ENCODE measurements around the gene ESR2.
"Not testable (repeated sequence)": the region's sequence is repeated elsewhere in the genome, so short reads cannot be mapped to it uniquely, and the experiment has no call there.

ESR2 gene

GRCh38 chr14:64126548-64126947 lies 167.6 kb downstream of the ESR2 start:
- DNase-seq (ENCODE audit: low spot score) = no peak

GRCh38 chr14:64125270-64125669 lies 168.9 kb downstream of the ESR2 start:
- DNase-seq (ENCODE audit: low spot score) = no peak

DNA sequence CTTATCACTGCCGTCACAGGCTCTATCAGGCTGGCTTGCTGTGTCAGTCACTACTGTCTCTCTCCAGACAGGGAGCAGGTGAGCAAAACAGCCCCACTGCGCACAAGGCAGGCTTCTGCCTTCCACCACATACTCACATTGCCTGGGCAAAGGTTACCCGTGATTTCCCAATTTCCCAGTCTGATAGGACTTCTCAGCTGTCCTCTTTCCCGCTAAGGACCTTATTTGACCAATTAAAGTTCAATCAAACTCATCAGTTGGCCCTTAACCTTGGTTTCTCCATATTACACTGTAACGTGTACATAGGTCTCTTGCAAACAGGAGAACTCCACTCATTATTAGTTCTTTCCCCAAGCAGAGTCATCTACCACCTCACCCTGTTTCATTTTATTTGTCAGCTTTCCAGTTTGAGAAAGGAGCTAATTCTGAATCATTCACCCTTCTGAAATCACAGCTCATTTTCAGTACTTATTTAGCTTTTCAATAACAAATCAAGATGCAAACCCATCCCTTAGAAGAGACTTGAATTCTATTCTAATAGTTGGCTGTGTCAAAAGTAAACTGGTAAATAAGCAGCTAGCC lies 170.8 kb downstream of the ESR2 start:
- no peak for DNase-seq (ENCODE audit: low spot score)

GRCh38 chr14:64119980-64120379 lies 174.2 kb downstream of the ESR2 start:
- DNase-seq (ENCODE audit: low spot score) = no peak

DNA sequence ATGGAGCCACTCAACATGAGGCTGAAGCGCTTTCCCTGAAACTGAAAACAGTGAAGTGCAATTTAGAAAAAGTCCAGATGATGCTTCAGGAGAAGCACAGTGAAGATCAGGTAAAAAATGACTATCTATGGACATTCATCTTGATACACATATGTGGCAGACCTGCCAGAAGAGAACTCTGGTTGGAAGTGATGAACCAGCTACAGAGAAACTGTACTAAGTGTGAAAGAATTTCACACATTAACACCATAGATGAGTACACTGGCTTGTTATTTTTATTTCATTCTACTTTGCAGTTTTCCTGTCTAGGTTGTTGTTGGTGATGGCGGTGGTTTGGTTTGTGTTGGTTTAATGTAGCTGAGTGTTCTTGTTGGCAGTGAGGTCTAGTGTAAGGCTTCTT lies 174.7 kb downstream of the ESR2 start:
- DNase-seq (ENCODE audit: low spot score) = no peak

DNA sequence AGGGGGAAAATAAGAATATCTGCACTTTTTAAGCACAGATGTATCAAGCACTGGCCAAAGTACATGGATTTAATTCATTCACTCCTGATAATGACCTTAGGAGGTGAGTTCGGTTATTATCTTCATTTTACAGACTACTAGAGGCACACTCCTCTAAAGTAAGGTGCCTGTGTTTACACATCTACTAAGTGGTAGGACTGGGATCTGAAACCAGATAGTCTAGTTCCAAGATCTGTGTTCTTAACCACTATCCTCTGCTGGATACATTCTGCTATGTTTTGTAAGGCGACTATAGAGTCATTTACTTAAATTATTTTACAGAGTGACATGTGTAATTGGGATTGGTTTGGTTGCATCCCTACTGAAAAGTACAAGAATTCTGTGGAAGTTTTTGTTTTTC lies 175.3 kb downstream of the ESR2 start:
- DNase-seq (ENCODE audit: low spot score) = no peak

DNA sequence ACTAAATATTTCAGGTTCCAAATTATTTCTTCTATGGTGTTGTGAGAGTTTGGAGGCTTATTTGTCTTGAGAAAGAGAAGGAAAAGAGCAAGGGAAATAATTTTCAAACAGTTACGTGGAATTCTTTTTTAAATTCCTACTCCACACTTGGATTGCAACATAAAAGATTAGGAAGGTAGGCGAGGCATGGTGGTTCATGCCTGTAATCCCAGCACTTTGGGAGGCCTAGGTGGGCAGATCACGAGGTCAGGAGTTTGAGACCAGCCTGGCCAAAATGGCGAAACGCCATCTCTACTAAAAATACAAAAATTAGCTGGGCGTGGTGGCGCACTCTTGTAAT lies 175.8 kb downstream of the ESR2 start:
- not testable (repeated sequence) for DNase-seq (ENCODE audit: low spot score)

GRCh38 chr14:64117671-64118402 lies 176.3 kb downstream of the ESR2 start:
- no peak for DNase-seq (ENCODE audit: low spot score)

DNA sequence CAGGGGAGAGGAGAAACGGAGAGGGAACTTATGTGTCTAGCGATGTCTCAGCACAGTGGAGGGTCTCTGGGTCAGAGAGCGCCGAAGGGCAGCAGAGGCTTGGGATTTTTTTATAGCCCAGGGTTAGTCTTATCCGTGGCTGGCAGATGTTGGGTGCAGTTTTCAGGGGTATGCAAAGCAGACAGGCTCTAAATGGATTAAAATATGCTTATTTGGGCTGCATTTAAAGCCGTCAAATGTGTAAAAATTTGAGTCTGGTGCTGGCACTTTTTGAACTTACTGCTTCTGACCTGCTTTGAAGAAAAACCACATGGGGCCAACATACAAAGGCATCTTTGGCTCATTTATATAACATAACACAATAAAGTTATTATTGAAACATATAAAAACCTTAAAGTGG lies 178.8 kb downstream of the ESR2 start:
- DNase-seq (ENCODE audit: low spot score) = no peak

GRCh38 chr14:64114796-64115195 lies 179.4 kb downstream of the ESR2 start:
- no peak for DNase-seq (ENCODE audit: low spot score)

GRCh38 chr14:64114166-64114565 lies 180.0 kb downstream of the ESR2 start:
- DNase-seq (ENCODE audit: low spot score) = no peak

DNA sequence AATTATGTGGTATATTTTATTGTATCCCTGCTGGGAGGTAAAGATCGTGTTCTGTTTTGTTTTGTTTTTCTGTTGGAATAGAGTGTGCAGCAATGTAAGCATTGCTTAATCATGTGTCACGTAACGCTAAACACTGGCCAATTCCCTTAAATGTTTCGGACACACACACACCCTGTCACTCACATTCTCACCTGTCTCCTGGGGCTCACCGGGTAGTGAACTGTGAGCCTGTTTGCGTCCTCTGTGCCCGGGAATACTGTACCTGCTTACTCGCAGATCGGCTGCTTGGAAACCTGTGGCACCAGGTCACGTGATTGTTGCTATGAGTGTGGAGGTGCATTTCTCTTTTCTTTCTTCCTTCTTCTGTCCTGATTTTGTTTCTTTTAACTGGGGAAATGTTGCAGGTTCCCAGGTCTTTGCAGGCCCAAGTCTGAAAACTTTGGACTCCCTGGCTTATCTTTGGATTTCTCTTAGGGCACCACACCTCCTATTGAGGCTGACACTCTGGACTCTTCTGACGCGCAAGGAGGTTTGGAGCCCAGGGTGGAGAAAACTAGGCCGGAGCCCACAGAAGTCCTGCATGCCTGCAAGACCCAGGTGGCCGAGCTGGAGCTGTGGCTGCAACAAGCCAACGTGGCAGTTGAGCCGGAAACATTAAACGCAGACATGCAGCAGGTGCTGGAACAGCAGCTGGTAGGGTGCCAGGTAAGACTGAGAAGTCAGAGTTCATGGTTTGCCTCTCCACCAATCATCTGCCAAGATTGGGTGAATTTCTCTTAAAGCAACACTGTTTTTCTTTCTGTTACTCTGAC lies 181.1 kb downstream of the ESR2 start:
- DNase-seq (ENCODE audit: low spot score) = no peak

GRCh38 chr14:64110802-64111201 lies 183.4 kb downstream of the ESR2 start:
- DNase-seq (ENCODE audit: low spot score) = no peak

- DNase-seq (ENCODE audit: low spot score) = no peak
These were observed 184.2 kb downstream of the ESR2 start for GRCh38 chr14:64109819-64110554.

- no peak for DNase-seq (ENCODE audit: low spot score)
These were observed 186.7 kb downstream of the ESR2 start for GRCh38 chr14:64107438-64107837.

DNA sequence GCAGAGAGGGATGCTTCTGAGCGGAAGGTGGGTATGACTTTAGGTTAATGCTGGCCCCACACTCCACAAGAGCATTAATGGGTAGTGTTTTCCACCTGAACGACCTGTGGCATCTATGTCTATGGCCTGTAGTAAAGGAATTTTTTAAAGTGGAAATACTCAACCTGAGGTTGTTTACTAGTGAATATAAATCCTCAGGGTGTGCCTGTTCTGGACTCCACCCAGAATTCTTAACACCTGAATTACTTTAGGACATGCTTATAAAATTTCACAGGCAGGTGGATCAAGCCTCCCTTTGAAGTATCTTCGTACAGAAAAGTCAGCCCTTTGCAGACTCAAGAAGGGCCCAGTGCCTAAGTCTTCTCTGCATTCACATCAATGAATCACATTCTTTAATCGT lies 196.1 kb downstream of the ESR2 start:
- no peak for DNase-seq (ENCODE audit: low spot score)

DNA sequence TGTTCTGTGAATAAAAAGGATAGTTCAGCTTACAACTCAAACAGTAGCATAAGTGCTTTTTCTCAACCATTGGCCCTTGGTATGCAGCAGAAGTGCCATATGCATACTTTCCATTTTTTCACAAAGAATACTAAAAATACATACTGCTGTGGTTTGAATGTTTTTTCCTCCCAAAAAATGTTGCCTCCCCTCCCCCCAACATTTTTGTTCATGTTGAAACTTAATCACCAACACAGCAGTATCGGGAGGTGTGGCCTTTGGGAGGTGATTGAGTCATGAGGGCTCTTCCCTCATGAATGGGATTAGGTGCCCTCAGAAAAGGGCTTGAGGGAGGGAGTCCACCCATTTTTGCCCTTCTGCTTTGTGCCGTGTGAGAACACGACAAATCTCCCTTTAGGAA lies 198.6 kb downstream of the ESR2 start:
- DNase-seq (ENCODE audit: low spot score) = no peak

- DNase-seq (ENCODE audit: low spot score) = no peak
These were observed 201.2 kb downstream of the ESR2 start for GRCh38 chr14:64092940-64093339.

GRCh38 chr14:64092338-64092737 lies 201.8 kb downstream of the ESR2 start:
- DNase-seq (ENCODE audit: low spot score) = no peak

DNA sequence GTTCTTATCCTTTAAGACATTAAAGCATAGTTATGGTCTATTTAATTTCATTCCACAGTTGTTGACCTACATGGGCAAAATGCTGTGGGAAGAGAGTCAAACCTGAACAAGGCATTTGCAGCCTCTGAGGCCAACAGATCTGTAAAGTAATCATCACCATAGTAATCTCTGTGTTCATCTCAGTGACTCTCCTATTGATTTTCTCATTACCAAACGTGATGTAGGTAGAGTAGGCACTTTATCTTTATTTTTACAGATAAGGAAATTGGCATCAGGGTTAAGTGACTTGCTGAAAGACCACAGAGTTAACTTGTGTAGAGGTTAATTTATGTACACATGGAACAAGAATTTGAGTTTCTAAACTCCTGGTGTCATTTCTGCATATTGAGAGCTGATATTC lies 203.0 kb downstream of the ESR2 start:
- no peak for DNase-seq (ENCODE audit: low spot score)

DNA sequence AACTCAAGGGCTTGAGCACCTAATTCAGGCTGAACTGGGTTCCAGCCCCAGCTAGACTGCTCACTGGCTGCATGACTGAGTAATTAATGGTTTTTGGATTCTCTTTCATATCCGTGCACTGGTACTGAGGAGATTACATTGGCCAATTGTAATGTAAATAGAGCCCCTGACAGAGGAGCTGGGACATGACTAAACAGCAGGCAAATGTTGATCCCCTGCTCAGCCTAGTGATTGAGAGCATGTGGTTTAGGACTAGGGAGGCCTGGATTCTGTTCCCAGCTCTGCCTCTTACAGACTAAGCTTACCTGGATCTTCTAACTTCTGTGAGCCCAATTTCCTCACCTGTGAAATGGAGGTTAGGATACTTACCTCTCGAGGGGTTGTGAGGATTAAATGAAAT lies 204.3 kb downstream of the ESR2 start:
- no peak for DNase-seq (ENCODE audit: low spot score)

DNA sequence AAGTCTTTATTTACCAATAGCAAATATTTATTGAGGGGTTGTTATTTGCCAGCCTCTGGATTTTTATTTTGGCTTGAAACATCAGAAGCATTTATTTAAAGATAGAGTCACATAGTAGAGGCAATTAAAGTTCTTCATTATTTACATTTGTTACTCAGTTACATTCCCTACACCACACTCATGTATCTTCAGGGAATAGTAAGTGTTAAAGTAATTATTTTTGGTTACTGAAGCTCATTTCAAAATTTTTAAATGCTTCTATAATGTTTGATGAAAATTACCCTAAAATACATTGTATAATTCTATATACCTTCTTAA lies 205.6 kb downstream of the ESR2 start:
- no peak for DNase-seq (ENCODE audit: low spot score)

DNA sequence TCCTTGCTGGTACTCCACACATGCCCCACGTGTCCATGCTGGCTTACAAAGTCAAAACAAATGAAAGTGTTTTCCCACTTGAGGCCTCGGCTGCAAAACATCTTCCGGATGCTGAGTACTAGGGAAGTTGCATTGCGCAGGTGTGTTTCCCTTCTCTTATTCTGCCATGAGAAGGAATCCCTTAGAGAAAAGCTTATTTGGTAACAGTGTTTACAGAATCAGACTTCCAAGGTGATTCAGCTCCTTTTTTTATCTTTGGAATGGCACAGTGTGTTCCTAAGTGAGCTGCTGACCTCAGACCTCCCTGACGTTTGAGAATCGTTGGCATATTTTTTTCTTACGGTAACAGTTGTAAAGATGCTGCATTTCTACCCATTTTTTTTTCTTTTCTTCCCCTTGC lies 211.3 kb downstream of the ESR2 start:
- DNase-seq (ENCODE audit: low spot score) = no peak

Measured in COLO829 (cell line).